ENCODE results near the gene TBC1D3B.
"Not testable (repeated sequence)": the region's sequence is repeated elsewhere in the genome, so short reads cannot be mapped to it uniquely, and the experiment has no call there.

The TBC1D3B gene

GRCh38 chr17:36181446-36182175 lies 5.2 kb upstream of the TBC1D3B start:
- DNase-seq (ENCODE audit: low read depth in 2 of 2), result not testable (repeated sequence)

GRCh38 chr17:36168836-36169235 lies 7.6 kb downstream of the TBC1D3B start:
- not testable (repeated sequence) for DNase-seq (ENCODE audit: low read depth in 2 of 2)

- DNase-seq (ENCODE audit: low read depth in 2 of 2), result no peak
These were observed 22.4 kb downstream of the TBC1D3B start for GRCh38 chr17:36153895-36154610.

GRCh38 chr17:36152639-36153120 lies 23.8 kb downstream of the TBC1D3B start:
- no peak for DNase-seq (ENCODE audit: low read depth in 2 of 2)

DNA sequence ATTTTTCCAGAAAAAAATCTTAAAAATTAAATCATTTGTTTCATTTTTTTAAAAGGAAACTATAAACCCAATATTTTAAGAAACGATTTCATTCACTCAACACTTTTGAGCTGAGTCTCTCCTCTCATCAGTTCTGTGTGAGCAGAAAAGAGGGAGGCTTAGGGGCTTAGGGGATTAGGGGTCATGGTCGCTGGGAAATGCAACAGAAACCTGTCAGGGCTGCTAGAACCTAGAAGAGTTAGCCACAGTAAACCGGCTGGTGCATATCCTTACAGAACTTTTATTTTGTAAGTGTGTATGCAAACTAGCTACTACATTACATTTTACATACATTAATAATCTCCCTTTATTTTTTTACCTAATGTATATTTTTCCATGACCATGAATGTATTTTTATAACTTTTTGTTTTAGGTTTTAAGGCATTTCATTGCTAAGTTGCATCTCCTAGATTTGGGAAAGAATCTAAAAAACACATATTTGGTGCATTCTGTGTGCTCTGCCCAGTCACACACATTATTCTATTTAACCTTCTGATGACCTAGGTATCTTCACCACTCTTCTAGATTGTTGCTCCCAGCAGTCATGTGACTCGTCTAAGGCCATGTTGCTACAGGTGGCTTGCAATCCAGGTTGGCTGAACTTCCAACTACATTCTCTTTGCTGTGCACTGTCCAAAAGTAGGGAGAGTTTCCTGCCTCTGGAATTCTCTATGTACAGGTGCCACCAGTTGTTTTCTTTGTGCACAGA lies 24.4 kb downstream of the TBC1D3B start:
- DNase-seq (ENCODE audit: low read depth in 2 of 2), result no peak

DNA sequence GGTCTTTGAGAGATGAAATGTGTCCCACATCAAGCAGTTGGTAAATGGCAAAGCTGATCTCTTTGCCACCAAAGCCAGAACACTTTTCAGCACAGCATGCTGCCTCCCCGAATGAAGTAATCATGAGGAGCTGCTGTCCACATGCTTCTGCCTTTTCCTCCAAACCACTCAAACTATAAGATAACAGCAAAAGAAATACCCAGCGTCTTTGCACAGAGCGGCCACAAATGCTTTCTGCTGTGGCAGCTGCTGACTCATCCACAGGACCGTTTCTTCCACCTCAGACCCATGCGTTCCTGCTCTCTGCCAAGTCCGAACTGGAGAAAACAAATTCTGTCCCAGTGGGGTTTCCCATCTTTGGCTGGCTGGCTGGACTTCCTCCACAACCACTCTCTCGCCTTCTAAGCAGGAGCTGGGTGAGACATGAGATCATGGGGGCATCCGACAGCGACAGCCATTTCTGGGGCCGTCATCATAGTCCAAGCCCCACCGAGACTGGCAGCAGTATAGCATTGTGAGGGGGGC lies 27.1 kb downstream of the TBC1D3B start:
- no peak for DNase-seq (ENCODE audit: low read depth in 2 of 2)

- peak; percentile 32 to 38 for DNase-seq (ENCODE audit: low read depth in 2 of 2)
These were observed 27.7 kb downstream of the TBC1D3B start for GRCh38 chr17:36148559-36149295.

DNA sequence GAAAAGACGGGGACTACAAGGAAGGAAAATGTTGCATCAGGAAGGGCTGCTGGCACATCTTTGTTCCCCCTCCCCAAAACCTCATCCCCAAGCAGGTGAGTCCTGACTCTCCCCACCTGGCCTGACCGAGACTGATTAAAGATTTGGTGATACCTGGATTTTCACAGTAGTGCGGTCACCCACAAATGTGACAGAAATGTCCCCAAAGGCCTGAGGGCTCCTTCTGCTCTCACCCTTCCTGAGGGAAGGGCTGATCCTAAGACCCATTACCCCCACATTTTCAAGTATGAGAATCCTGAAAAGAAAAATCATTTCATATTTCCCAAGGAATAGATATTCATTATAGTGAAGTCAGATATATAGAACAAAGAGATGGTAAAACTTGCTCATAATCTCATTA lies 28.8 kb downstream of the TBC1D3B start:
- no peak for DNase-seq (ENCODE audit: low read depth in 2 of 2)

- DNase-seq (ENCODE audit: low read depth in 2 of 2), result no peak
These were observed 31.3 kb downstream of the TBC1D3B start for GRCh38 chr17:36144981-36145729.

GRCh38 chr17:36144014-36144413 lies 32.4 kb downstream of the TBC1D3B start:
- DNase-seq (ENCODE audit: low read depth in 2 of 2), result no peak

GRCh38 chr17:36142806-36143205 lies 33.6 kb downstream of the TBC1D3B start:
- DNase-seq (ENCODE audit: low read depth in 2 of 2), result no peak

GRCh38 chr17:36142235-36142634 lies 34.2 kb downstream of the TBC1D3B start:
- no peak for DNase-seq (ENCODE audit: low read depth in 2 of 2)

DNA sequence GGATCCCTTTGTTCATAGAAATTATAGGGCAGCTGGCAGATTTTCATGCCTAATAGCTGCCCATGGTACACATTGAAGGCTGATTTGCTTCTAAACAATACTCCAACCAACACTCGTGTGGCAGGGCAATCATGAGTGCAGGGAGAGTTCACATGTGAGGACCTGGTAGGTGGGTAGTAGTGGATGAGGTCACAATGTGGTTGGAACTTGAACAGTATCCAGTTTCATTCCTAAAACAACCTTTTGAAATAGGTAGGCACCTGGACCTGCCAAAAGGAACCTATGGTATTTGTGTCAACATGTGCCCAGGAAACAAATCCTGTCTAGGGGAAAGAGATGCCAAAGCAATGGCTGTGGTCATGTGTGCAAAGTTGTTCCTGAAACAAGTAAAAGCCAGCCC lies 40.0 kb downstream of the TBC1D3B start:
- no peak for DNase-seq (ENCODE audit: low read depth in 2 of 2)

- no peak for DNase-seq (ENCODE audit: low read depth in 2 of 2)
These were observed 40.4 kb downstream of the TBC1D3B start for GRCh38 chr17:36136036-36136435.

- DNase-seq (ENCODE audit: low read depth in 2 of 2), result no peak
These were observed 41.0 kb downstream of the TBC1D3B start for GRCh38 chr17:36135465-36135864.

DNA sequence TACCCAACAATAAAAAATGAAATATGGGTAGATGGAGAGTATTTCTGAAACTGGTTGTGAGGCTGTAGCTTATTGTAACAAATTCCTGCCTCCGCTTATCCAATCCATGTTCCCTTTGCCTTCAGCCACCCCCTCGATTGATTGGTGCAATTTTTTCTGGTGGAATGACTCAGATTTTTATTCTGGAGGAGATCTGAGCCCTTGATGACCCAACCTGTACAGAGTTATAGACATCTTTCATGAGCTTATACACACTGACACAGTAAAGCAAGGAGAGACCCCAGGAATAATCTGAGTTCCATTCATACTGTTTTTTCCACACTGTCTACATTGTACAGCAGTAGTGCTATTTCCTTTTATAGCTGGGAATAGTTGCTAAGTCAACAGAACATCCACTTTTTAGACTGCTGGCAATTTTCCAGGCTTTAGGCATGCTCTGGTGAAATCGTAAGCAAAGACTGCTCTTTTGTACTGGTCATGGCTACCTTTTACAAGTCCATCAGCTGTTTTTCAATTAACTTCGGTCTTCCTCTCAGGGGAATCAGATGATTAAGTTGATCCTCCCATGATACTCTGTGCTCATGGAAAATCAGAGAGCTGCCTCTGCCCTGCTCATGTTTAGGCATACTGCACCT lies 42.7 kb downstream of the TBC1D3B start:
- no peak for DNase-seq (ENCODE audit: low read depth in 2 of 2)

DNA sequence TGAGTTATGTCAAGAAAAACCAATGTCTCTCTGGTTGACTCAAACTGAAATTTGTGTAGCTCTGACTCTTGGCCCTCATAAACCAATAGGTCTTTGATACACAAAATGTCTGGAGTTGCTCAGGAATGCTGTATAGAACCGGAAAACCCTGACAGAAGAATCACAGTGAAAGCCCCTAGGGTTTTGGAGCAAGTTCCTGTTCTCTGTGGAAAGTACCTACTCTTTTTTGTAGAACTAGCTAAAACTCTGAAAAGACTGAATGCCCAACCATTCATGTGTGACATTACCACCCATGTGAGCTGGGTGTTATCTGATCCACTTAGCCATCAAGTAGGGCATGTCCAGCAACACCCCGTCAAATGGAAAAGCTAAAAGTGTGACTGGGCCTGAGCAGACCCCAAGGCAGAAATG lies 44.0 kb downstream of the TBC1D3B start:
- no peak for DNase-seq (ENCODE audit: low read depth in 2 of 2)

GRCh38 chr17:36131931-36132330 lies 44.5 kb downstream of the TBC1D3B start:
- DNase-seq (ENCODE audit: low read depth in 2 of 2), result no peak

DNA sequence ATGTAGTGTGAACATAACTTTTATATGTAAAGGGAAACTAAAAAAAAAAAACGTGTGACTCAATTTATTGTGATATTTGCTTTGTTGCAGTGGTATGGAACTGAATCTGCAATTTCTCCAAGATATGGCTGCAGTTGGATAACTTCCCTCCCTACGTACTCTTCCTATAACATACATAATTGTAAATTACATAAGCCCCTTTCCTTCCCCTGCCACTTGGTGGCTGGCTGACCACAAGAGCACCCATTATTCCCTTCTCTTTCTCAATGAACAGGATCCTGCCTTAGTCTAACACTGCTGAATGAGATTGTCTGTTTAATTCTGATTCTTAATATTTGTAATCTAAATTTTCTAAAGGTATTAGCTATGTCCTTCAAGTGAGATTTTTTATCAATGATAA lies 45.0 kb downstream of the TBC1D3B start:
- no peak for DNase-seq (ENCODE audit: low read depth in 2 of 2)

GRCh38 chr17:36130346-36130745 lies 46.1 kb downstream of the TBC1D3B start:
- no peak for DNase-seq (ENCODE audit: low read depth in 2 of 2)

Measured in stimulated activated CD4-positive, alpha-beta T cell treated with anti-CD3 and anti-CD28 coated beads, Interleukin-1b, Interleukin-23, amount 100 ng/mL, for 1 hour (primary cell).